Glutamatergic neuron (in vitro differentiated cells): ENCODE measurements around the gene MED16. TPM values are rescaled to one million over a fixed set of nuclear protein-coding genes. Genes with fewer than 3 reads are reported as not detected.

Experiments
- DNase-seq: peaks from one replicate; pipeline ENCODE4 v3.0.0; 2022
- H3K27ac Mint-ChIP-seq: one replicate; pipeline ENCODE4 v1.8.0; 2020; ENCODE audit warnings: mild to moderate bottlenecking, mixed read lengths, inconsistent platforms; ENCODE audit not compliant: unreplicated experiment
- H3K27me3 Mint-ChIP-seq: one replicate; pipeline ENCODE4 v1.8.0; 2020; ENCODE audit warnings: mild to moderate bottlenecking, moderate library complexity, mixed read lengths, inconsistent platforms; ENCODE audit not compliant: unreplicated experiment
- H3K36me3 Mint-ChIP-seq: one replicate; pipeline ENCODE4 v1.8.0; 2020; ENCODE audit warnings: mild to moderate bottlenecking, mixed read lengths, inconsistent platforms; ENCODE audit not compliant: unreplicated experiment
- H3K4me1 Mint-ChIP-seq: one replicate; pipeline ENCODE4 v1.8.0; 2020; ENCODE audit warnings: mild to moderate bottlenecking, low read depth, mixed read lengths, inconsistent platforms; ENCODE audit not compliant: unreplicated experiment
- H3K4me3 Mint-ChIP-seq: one replicate; pipeline ENCODE4 v1.8.0; 2020; ENCODE audit warnings: mild to moderate bottlenecking, mixed read lengths, inconsistent platforms; ENCODE audit not compliant: unreplicated experiment
- H3K9me3 Mint-ChIP-seq: one replicate; pipeline ENCODE4 v1.8.0; 2020; ENCODE audit warnings: mild to moderate bottlenecking, moderate library complexity, mixed read lengths, inconsistent platforms; ENCODE audit not compliant: unreplicated experiment
- total RNA-seq: library from RNA; stranded (reverse); fragmentation: NEBNext Ultra II Directional; extraction: Animal tissue kit (Norgen Biotek cat#: 25700); gene quantifications from one replicate; pipeline ENCODE4 v1.2.1, GENCODE V29; 2021; ENCODE audit not compliant: unreplicated experiment
- TF ChIP-seq, protein P1 (sequence below): fragments of 200-600 bp; sonication (generic); IDR thresholded peaks from one replicate; pipeline ENCODE4 v1.5.0; 2021; ENCODE audit not compliant: partially characterized antibody, unreplicated experiment

The MED16 gene
- total RNA-seq, 1 donor from 2014 or later: 65.0 TPM

DNA sequence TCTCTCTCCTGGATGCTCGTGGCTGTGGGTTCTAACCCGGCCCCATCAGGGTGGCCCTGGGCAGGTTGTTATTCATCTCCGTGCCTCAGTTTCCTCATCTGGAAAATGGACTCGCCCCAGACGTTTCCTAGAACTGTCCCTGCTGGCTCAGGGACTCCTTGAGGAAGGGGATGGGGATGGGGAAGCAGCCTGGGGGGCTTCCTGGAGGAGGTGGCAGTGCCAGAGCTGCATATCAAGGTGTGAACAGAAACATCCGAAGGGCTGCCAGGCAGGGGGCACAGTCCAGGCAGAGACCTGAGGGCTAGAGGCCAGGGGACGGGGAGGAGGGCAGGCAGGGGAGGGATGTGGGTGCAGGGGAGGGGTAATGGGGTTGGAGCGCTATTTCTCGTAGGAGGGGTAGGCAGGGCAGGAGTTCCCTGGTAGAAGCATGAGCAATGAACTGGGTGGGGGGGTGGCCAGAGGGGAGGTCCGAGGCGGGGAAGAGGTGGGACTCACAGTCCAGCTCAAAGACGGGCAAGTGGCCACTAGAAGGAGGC, 44.5 kb downstream of the MED16 start:
- TF ChIP-seq, protein P1, sequence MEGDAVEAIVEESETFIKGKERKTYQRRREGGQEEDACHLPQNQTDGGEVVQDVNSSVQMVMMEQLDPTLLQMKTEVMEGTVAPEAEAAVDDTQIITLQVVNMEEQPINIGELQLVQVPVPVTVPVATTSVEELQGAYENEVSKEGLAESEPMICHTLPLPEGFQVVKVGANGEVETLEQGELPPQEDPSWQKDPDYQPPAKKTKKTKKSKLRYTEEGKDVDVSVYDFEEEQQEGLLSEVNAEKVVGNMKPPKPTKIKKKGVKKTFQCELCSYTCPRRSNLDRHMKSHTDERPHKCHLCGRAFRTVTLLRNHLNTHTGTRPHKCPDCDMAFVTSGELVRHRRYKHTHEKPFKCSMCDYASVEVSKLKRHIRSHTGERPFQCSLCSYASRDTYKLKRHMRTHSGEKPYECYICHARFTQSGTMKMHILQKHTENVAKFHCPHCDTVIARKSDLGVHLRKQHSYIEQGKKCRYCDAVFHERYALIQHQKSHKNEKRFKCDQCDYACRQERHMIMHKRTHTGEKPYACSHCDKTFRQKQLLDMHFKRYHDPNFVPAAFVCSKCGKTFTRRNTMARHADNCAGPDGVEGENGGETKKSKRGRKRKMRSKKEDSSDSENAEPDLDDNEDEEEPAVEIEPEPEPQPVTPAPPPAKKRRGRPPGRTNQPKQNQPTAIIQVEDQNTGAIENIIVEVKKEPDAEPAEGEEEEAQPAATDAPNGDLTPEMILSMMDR: no peak
- Mint-ChIP-seq H3K27ac (no peak overlapping the region), H3K4me1 (no peaks in the 10 kb centered on the region), H3K36me3 (no peaks in the 10 kb centered on the region), H3K9me3 (peaks cover 2% of the 10 kb centered on the region), H3K27me3 (peaks cover 7% of the 10 kb centered on the region), H3K4me3 (no peak overlapping the region)
- DNase-seq: no peak

- no peaks in the 10 kb centered on the region for H3K4me1 Mint-ChIP-seq
- H3K9me3 Mint-ChIP-seq: peaks cover 3% of the 10 kb centered on the region
- peaks cover 4% of the 10 kb centered on the region for H3K36me3 Mint-ChIP-seq
- no peak overlapping the region for H3K27ac Mint-ChIP-seq
- peaks cover 15% of the 10 kb centered on the region for H3K27me3 Mint-ChIP-seq
- peak overlapping the region; percentile 57 for H3K4me3 Mint-ChIP-seq
- DNase-seq: no peak
- TF ChIP-seq, protein P1: no peak
Observed at GRCh38 chr19:845707-846521, 47.1 kb downstream of the MED16 start.

- DNase-seq: no peak
- Mint-ChIP-seq H3K4me3 (no peak overlapping the region), H3K9me3 (peaks cover 3% of the 10 kb centered on the region), H3K27me3 (peaks cover 15% of the 10 kb centered on the region), H3K36me3 (peaks cover 4% of the 10 kb centered on the region), H3K4me1 (no peaks in the 10 kb centered on the region), H3K27ac (no peak overlapping the region)
- TF ChIP-seq, protein P1: no peak
Observed at GRCh38 chr19:844546-844971, 48.4 kb downstream of the MED16 start.

DNA sequence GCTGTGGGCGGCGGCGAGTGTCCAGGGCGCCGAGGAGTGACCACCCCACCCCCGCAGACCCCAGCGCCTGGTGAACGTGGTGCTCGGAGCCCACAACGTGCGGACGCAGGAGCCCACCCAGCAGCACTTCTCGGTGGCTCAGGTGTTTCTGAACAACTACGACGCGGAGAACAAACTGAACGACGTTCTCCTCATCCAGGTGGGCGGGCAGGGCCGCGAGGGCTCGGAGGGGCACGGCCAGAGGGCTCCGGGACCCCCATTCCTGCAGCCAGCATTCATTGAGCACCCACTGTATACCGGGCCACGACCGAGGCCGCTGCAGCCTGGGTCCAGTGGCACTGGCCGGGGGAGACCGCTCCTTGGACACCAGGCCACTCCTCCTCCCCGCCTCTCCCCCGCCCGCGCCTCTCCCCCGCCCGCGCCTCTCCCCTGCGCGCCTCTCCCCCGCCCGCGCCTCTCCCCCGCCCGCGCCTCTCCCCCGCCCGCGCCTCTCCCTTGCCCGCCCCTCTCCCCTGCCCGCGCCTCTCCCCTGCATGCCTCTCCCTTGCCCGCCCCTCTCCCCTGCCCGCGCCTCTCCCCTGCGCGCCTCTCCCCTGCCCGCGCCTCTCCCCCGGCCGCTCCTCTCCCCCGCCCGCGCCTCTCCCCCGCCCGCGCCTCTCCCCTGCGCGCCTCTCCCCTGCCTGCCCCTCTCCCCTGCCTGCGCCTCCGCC, 49.0 kb downstream of the MED16 start:
- TF ChIP-seq, protein P1: no peak
- Mint-ChIP-seq H3K4me1 (no peaks in the 10 kb centered on the region), H3K9me3 (peaks cover 3% of the 10 kb centered on the region), H3K4me3 (no peak overlapping the region), H3K36me3 (peaks cover 4% of the 10 kb centered on the region), H3K27ac (no peak overlapping the region), H3K27me3 (peaks cover 15% of the 10 kb centered on the region)
- DNase-seq: no peak
